ENCODE measurements around the gene KCTD3.

KCTD3 gene

DNA sequence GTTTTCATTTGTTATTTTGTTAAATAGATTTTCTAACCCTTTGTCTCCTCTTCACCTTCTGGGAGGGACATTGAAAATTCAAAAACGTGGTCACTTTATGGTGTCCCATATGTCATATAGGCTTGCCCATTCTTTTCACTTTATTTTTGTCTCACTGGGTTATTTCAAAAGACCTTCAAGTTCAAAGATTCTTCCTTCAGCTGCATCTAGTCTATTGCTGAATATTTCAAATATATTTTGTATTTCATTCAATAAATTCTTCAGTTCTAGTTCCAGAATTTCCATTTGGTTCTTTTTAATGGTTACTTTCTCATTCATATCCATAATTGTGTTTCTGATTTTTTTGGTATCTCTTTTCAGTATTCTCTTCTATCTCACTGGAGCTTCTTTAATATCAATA lies 11.6 kb upstream of the KCTD3 start:
- Histone ChIP-seq H3K27ac (no peak overlapping the region), H3K4me3 (no peak overlapping the region)
- TF ChIP-seq, protein P1, sequence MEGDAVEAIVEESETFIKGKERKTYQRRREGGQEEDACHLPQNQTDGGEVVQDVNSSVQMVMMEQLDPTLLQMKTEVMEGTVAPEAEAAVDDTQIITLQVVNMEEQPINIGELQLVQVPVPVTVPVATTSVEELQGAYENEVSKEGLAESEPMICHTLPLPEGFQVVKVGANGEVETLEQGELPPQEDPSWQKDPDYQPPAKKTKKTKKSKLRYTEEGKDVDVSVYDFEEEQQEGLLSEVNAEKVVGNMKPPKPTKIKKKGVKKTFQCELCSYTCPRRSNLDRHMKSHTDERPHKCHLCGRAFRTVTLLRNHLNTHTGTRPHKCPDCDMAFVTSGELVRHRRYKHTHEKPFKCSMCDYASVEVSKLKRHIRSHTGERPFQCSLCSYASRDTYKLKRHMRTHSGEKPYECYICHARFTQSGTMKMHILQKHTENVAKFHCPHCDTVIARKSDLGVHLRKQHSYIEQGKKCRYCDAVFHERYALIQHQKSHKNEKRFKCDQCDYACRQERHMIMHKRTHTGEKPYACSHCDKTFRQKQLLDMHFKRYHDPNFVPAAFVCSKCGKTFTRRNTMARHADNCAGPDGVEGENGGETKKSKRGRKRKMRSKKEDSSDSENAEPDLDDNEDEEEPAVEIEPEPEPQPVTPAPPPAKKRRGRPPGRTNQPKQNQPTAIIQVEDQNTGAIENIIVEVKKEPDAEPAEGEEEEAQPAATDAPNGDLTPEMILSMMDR (IDR thresholded peaks at IDR 0.05): no peak
- DNase-seq (ENCODE audit: low spot score): no peak

DNA sequence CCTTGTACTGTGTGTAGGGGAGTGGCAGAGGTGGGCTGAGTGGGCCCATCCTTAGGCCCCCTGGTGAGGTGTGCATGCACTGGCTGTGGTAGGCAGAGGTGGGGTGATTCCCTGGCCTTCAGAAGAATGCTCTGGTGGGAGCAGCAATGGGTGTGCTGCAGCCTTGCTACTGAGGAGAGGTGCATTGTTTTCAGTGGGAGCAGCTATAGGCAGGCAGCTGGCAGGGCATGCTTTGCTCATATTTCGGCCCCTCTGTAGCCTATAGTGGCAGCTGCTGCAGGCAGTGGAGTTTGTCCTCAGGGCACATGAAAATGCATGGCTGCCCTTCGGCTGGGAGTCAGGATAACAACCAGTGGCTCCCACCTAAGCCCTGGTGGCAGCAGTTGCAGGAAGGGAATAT lies 10.1 kb upstream of the KCTD3 start:
- Histone ChIP-seq H3K4me3 (no peak overlapping the region), H3K27ac (no peak overlapping the region)
- TF ChIP-seq, protein P1 (IDR thresholded peaks at IDR 0.05): no peak
- DNase-seq (ENCODE audit: low spot score): no peak

DNA sequence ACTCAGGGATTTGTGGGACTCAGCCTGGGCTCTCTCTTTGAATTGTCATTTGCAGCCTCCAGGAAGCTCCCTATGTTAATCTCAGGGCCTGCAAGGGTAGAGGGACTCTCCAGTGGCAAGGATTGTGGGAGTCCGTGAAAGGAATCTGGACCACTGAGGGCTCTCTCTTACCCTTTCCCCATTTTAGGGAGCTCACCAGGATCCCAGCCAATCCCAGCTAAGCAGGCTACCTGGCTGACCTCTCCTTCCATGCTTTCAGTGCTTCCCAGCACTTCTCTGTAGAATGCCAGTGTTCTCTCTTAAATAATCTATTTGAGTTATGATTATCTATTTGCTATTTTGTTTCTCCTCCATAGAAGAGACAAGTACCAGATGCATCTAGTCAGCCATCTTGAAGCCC lies 9.6 kb upstream of the KCTD3 start:
- TF ChIP-seq, protein P1 (IDR thresholded peaks at IDR 0.05): no peak
- Histone ChIP-seq H3K27ac (no peak overlapping the region), H3K4me3 (no peak overlapping the region)
- no peak for DNase-seq (ENCODE audit: low spot score)

DNA sequence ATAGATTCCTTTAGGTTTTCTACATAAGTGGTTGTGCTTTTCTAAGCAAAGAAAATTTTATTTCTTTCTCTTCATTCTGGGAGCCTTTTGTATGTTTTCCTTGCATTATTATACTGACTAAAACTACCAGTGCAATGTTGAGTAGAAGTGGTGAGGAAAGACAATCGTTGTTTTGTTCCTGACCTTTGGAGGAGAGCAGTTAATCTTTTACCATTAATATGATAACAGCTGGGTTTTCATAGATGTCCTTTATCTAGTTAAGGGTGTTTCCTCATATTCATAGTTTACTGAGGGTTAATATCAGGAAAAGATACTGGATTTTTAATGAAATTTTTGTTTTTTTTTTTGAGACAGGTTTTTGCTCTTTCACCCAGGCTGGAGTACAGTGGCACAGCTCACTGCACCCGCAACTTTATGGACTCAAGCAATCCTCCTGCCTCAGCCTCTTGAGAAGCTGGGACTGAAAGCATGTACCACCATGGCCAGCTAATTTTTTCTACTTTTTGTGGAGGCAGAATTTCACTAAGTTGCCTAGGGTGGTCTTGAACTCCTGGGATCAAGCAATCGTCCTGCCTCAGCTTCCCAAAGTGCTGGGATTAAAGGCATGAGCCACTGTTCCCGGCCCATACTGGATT lies 9.0 kb upstream of the KCTD3 start:
- DNase-seq (ENCODE audit: low spot score): no peak
- Histone ChIP-seq H3K27ac (no peak overlapping the region), H3K4me3 (no peak overlapping the region)
- TF ChIP-seq, protein P1 (IDR thresholded peaks at IDR 0.05): no peak

DNA sequence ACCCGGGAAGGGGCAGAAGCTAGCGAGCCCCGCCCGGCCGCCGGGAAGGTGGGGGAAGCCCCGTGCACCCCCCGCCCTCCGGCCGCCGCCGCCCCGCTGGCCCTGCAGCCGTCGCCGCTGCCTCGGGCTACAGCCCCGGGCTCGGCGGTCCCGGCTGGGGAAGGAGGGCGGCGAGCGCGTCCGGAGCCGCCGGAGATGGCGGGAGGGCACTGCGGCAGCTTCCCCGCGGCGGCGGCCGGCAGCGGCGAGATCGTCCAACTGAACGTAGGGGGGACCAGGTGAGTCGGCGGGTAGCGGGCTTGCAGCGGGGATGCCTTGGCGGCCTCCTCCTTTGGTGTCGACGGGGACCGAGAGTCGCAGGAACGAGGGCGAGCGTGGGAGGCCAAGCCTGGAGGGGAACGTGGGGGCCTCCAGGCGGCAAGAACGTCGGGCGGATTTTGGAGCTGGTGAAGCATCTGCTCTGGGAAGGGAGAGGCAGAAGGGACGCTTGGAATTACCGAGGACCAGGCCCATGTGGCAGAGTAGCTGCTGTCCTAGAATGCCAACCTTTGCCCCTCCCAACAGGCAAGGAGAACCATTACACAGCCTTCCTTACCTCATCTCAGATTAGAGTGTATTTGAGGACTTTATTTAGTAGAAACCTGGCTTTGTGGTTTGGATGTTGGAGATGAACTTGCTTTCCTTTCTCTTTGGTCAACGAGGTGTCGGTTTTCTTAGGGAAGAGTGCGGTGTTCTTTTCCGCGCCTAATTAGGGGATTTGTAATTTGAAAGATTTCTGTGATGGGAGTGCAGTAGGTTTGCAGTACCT lies 591 bp downstream of the KCTD3 start:
- peak; percentile 79 for DNase-seq (ENCODE audit: low spot score)
- TF ChIP-seq, protein P1 (IDR thresholded peaks at IDR 0.05): no peak
- peak overlapping the region; percentile 98 for H3K4me3 ChIP-seq
- peak overlapping the region; percentile 94 to 98 for H3K27ac ChIP-seq

DNA sequence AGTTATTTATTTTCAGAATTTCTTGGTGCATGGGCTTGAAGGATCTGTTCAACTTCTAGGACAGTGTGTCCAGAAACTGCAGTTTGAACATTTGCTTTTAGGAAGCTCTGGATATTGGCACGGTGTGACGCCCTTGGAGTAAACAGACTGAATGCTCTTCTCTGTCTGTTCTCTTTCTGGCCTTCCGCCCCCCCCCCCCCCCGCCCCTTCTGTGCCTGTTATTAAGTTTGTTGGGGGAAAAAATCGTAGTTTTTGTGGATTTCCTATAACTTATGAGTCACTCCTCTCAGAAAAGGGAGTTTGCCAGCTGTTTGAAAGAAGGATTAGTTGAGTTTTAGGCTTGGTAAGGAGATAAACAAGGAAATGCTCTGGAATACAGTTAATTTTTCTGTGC lies 1.2 kb downstream of the KCTD3 start:
- no peak for DNase-seq (ENCODE audit: low spot score)
- H3K27ac ChIP-seq: peak overlapping the region; percentile 94 to 98
- peak overlapping the region; percentile 98 for H3K4me3 ChIP-seq
- TF ChIP-seq, protein P1 (IDR thresholded peaks at IDR 0.05): no peak

Measured in coronary artery (tissue), 2 donors.